Glutamatergic neuron (in vitro differentiated cells): ENCODE data around the gene TIGD2. TPM values are rescaled to one million over a fixed set of nuclear protein-coding genes. Genes with fewer than 3 reads are reported as not detected.
A peak's percentile ranks its signal among the peaks of the same experiment; 100 is the strongest.

ENCODE experiments used
- DNase-seq: peaks from one replicate; pipeline ENCODE4 v3.0.0; 2022
- H3K27ac Mint-ChIP-seq: one replicate; pipeline ENCODE4 v1.8.0; 2020; ENCODE audit warnings: mild to moderate bottlenecking, mixed read lengths, inconsistent platforms; ENCODE audit not compliant: unreplicated experiment
- H3K27me3 Mint-ChIP-seq: one replicate; pipeline ENCODE4 v1.8.0; 2020; ENCODE audit warnings: mild to moderate bottlenecking, moderate library complexity, mixed read lengths, inconsistent platforms; ENCODE audit not compliant: unreplicated experiment
- H3K36me3 Mint-ChIP-seq: one replicate; pipeline ENCODE4 v1.8.0; 2020; ENCODE audit warnings: mild to moderate bottlenecking, mixed read lengths, inconsistent platforms; ENCODE audit not compliant: unreplicated experiment
- H3K4me1 Mint-ChIP-seq: one replicate; pipeline ENCODE4 v1.8.0; 2020; ENCODE audit warnings: mild to moderate bottlenecking, low read depth, mixed read lengths, inconsistent platforms; ENCODE audit not compliant: unreplicated experiment
- H3K4me3 Mint-ChIP-seq: one replicate; pipeline ENCODE4 v1.8.0; 2020; ENCODE audit warnings: mild to moderate bottlenecking, mixed read lengths, inconsistent platforms; ENCODE audit not compliant: unreplicated experiment
- H3K9me3 Mint-ChIP-seq: one replicate; pipeline ENCODE4 v1.8.0; 2020; ENCODE audit warnings: mild to moderate bottlenecking, moderate library complexity, mixed read lengths, inconsistent platforms; ENCODE audit not compliant: unreplicated experiment
- total RNA-seq: library from RNA; stranded (reverse); fragmentation: NEBNext Ultra II Directional; extraction: Animal tissue kit (Norgen Biotek cat#: 25700); gene quantifications from one replicate; pipeline ENCODE4 v1.2.1, GENCODE V29; 2021; ENCODE audit not compliant: unreplicated experiment
- TF ChIP-seq, protein P1 (sequence below): fragments of 200-600 bp; sonication (generic); IDR thresholded peaks from one replicate; pipeline ENCODE4 v1.5.0; 2021; ENCODE audit not compliant: partially characterized antibody, unreplicated experiment

Gene TIGD2
- total RNA-seq, 1 donor from 2014 or later = 18.4 TPM

DNA sequence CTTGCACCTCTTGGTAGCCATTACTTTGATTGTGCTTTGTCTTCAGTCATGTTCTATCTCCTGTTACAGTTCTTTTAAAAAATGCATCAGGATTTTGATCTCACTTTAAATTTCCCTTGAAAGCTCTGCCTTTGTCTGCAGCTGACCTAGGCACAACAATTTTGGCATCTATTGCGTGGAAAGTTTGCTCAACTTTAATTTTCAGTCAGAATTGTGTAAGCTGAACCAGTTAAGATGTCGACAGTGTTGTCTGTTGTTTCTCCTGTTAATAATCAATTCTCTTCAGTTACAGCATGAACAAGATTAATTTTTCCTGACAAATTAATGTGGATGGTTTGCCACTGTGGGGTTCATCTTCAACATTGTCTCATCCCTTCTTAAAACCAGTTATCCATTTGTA, 34.9 kb downstream of the TIGD2 start:
- DNase-seq = no peak
- H3K27ac Mint-ChIP-seq = no peak overlapping the region
- H3K36me3 Mint-ChIP-seq = no peaks in the 10 kb centered on the region
- peaks cover 3% of the 10 kb centered on the region for H3K9me3 Mint-ChIP-seq
- H3K4me1 Mint-ChIP-seq = peaks cover 13% of the 10 kb centered on the region
- TF ChIP-seq, protein P1, sequence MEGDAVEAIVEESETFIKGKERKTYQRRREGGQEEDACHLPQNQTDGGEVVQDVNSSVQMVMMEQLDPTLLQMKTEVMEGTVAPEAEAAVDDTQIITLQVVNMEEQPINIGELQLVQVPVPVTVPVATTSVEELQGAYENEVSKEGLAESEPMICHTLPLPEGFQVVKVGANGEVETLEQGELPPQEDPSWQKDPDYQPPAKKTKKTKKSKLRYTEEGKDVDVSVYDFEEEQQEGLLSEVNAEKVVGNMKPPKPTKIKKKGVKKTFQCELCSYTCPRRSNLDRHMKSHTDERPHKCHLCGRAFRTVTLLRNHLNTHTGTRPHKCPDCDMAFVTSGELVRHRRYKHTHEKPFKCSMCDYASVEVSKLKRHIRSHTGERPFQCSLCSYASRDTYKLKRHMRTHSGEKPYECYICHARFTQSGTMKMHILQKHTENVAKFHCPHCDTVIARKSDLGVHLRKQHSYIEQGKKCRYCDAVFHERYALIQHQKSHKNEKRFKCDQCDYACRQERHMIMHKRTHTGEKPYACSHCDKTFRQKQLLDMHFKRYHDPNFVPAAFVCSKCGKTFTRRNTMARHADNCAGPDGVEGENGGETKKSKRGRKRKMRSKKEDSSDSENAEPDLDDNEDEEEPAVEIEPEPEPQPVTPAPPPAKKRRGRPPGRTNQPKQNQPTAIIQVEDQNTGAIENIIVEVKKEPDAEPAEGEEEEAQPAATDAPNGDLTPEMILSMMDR = no peak
- H3K4me3 Mint-ChIP-seq = no peak overlapping the region
- H3K27me3 Mint-ChIP-seq = peaks cover 5% of the 10 kb centered on the region

DNA sequence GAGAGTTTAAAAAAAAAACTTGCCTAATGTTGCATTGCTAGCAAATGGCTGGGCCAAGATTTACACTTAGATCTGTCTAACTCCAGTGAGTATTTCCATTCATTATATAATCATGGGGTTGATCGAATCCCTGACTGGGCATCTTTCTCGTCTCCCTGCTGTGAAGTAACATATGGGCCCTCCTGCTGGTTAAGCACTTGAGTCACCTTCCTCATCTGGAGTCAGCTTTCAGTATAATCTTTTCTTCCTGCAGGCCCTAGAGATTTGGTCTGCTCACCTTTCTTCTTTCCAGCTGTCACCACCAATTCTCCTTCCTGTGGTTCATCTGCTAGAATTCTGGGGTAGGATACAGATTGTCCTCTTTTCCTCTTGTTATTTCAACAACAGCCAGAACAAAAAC, 41.6 kb downstream of the TIGD2 start:
- DNase-seq = peak; percentile 52
- Mint-ChIP-seq H3K27ac (peak overlapping the region; percentile 91), H3K36me3 (no peaks in the 10 kb centered on the region), H3K27me3 (peaks cover 10% of the 10 kb centered on the region), H3K4me3 (peak overlapping the region; percentile 48), H3K4me1 (peaks cover 42% of the 10 kb centered on the region), H3K9me3 (peaks cover 11% of the 10 kb centered on the region)
- TF ChIP-seq, protein P1 = no peak

DNA sequence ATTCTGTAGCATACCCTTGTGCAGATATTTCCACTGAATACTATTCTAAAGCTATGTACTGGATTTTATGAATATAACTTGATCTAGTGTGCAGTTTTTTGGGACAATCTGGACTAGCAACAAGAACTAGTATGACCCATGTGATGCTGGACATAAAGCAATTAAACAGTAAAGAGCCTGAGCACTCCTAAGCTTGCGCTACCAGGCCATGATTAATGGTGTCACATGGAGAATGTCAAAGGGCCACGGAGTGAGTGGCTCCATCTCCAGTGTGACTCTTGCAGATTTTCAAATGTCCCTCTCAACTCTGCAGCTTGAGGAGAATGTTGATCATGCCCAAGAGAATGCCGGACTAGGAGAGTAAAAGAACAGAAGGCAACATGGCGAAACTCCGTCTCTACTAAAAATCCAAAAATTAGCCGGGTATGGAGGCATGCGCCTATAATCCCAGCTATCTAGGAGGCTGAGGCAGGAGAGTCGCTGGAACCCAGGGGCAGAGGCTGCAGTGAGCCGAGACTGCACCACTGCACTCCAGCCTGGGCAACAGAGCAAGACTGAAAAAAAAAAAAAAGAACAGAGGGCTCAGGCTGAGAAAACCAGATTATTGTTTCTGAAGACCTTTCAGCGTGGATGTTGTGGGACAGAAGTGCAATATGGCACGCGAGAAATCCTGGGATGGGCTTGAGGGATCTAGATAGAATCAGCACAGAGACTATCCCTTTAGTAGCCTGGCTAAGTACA, 45.0 kb downstream of the TIGD2 start:
- Mint-ChIP-seq H3K27me3 (peaks cover 8% of the 10 kb centered on the region), H3K9me3 (peaks cover 7% of the 10 kb centered on the region), H3K27ac (peak overlapping the region; percentile 93), H3K4me3 (no peak overlapping the region), H3K4me1 (peaks cover 44% of the 10 kb centered on the region), H3K36me3 (no peaks in the 10 kb centered on the region)
- DNase-seq = no peak
- TF ChIP-seq, protein P1 = no peak

DNA sequence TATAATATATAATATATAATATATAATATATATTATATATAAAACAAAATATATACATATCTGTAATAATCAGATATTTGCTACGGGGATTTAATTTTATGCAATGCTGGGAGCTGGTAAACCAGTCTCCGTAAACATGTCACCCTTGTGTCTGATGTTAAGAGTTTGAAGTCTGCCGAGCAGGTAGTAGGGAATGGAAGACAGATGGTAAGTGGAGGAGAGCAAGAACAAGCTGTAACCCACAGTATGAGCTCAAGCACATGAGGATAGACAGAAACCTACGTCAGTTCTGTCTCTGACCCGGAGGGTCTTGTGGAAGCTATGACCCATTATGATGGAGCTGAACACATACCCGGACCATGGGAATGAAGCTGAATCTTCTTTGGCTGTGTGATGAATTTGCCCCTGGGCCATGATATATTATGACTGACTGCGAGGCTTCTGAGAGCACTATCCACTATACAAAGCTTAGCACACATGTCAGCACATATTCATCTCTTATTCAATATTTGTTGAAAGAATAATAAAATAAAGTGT, 46.2 kb downstream of the TIGD2 start:
- Mint-ChIP-seq H3K27me3 (peaks cover 8% of the 10 kb centered on the region), H3K27ac (peak overlapping the region; percentile 89), H3K36me3 (no peaks in the 10 kb centered on the region), H3K4me1 (peaks cover 35% of the 10 kb centered on the region), H3K4me3 (no peak overlapping the region), H3K9me3 (peaks cover 6% of the 10 kb centered on the region)
- TF ChIP-seq, protein P1 = no peak
- no peak for DNase-seq

DNA sequence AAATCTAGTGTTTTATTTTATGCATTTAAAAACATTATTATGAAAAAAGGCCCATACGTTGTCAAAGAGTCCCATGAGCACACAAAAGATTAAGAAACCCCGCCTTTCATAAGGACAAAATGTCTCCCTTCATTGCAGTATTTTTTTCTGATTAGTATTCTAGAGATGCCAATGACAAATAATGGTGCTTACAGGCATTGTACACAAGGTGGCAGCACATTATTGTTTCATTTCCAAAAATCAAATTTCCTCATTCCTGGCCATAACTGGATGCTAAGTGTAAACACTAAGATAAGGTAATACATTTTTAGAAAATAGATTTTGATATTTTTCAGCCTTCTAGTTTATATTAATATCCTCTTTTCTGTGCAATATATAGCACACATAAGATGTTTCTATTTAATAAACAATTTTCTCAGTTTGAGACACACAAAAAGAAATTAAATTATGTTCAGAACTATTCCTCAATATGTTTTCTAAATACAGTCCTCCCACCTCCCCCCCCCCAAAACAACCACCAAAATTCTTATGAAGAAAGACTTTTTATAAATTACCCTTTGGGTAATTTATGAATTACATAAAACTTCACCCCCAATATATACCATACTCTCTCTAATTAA, 47.7 kb downstream of the TIGD2 start:
- no peak overlapping the region for H3K4me3 Mint-ChIP-seq
- H3K27me3 Mint-ChIP-seq = peaks cover 6% of the 10 kb centered on the region
- TF ChIP-seq, protein P1 = peak; percentile 90
- peaks cover 2% of the 10 kb centered on the region for H3K9me3 Mint-ChIP-seq
- peaks cover 25% of the 10 kb centered on the region for H3K4me1 Mint-ChIP-seq
- H3K36me3 Mint-ChIP-seq = no peaks in the 10 kb centered on the region
- H3K27ac Mint-ChIP-seq = no peak overlapping the region
- no peak for DNase-seq
